ENCODE results near the gene GRHL3.

GRHL3 gene

DNA sequence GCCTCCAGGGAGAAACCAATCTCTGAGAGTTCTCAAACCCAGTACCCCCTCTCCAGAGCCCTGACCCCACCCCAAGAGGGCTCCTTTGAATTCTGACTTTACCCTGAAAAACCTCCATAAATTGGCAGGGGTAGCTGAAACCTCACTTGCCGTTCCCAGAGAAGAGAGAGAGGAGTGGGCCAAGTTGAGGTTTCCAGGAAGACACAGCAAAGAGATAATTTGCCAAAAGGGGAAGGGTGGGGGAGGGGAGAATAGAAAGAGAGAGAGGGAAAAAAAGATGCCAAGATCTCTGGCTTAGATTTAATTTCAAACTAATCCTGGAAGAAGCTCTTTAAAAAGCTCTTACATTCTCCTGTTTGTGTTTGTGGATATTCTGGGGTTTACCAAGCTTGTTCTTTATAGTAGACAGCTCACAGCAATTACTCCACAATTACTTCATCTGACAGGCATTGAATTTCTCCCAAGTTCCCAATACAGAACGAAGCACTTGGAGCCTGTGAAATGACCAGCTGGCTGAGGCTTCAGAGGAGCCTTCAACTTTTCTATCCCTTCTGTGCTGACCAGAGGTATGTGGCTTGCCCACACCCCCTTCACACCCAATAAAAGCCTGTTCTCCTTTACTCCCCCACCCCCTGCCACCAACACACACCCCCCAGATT, 1.1 kb upstream of the GRHL3 start:
- no peak for DNase-seq (ENCODE audit: low read depth in 3 of 3)

DNA sequence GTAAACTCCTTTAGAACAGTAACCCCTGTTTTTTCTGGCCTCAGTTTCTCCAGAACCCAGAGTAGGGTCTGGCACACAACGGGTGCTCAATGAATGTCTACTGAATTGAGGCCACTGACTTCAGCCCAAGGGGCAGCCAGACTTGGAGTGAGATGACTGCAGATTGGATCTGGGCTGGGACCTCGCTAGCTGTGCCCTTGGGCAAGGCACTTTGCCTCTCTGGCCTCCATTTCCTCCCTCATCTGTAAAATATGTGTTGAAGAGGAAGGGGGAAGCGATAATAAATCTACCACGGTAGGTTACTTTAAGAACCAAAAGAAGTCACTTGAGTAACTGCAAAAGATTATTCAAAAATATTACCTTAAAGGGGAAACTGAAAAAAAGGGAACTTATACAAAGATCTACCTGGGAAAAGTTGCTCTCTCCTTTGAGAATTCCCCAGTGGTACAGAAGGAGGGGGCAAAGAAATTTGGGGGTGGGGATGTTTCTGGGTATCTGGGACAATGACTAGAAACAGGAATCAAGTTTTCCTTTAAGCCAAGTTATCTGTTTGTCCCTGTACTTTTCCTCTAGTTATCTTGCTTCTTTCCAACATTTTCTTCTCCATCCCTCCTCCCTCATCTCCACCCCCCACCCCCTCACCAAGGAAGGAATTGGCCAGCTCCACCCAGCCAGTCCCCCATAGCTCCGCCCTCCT, 394 bp upstream of the GRHL3 start:
- DNase-seq (ENCODE audit: low read depth in 3 of 3): no peak

DNA sequence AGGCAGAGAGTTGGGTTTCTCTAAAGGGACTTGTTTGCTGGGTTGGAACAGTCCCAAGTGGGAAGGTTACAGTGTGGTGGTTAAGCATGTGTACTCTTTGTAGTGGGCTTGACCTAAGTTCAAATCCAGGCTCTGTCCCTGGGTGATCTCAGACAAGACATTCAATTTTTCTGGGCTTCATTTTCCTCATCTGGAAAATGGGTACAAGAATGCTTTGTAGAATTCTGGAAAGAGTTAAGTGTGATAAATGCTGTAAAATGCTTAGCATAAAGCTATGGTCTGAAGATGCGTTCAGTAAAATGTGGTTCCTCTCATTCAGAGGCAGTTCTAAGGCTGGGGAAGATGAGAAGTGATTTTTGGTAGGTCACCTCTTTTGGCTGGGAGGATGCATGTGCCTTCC, 805 bp downstream of the GRHL3 start:
- no peak for DNase-seq (ENCODE audit: low read depth in 3 of 3)

DNA sequence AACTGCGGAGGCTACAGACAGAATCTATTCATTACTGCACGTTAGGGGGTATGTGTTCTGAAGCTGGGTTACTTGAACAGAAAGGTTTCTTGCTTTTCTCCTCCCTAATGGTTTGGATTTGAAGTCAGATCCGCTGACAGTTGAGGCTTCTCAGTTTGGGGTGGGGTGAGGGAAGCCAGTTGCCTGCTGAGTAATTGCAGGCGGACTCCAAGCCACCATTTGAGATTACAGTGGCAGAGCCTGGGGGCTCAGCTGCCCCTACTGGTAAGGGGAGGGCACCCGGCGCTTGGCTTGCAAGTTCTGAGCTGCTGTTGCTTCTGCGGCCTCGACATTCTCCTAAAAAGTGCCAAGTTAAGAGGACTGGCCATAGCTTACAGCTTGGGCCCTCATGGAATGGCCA, 2.0 kb downstream of the GRHL3 start:
- no peak for DNase-seq (ENCODE audit: low read depth in 3 of 3)

DNA sequence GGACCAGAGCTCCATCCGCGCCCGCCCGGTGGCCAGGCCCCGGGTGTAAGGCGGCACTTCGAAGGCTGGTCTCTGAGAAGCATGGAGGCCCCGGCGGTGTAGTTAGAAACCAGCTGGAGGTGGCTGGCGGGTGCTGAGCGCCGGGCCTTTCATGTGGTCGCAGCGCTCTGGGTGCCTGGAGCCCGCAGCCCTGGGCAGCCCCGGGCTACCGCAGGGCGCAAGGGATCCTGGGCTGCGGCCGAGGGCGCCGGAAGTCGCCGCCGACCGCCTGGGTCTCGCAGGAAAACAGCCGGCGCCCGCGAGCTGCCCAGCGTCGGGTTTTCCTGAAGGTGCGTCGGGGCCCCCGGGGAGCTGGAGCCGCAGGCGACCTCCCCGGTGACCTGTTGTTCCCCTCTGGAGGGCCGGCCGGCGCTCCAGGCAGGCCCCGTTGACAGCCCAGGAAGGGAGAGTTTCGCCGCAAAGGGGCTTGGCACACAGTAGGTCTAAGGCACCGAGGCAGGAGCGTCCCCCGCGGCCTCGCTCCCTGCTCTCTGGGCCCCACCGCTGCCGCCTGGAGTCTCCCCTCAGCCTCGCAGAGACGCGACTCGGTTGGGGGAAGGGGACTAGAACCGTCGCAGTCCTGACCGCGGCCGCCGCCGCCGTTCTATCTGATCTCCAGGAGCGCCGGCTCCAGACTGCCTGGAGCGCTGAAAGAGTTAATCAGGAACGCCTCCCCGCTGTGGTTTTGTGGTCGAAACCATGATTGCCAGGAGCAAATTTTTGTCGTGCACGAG, 2.7 kb downstream of the GRHL3 start:
- DNase-seq (ENCODE audit: low read depth in 3 of 3): peak; percentile 60 to 66 (median 61)

DNA sequence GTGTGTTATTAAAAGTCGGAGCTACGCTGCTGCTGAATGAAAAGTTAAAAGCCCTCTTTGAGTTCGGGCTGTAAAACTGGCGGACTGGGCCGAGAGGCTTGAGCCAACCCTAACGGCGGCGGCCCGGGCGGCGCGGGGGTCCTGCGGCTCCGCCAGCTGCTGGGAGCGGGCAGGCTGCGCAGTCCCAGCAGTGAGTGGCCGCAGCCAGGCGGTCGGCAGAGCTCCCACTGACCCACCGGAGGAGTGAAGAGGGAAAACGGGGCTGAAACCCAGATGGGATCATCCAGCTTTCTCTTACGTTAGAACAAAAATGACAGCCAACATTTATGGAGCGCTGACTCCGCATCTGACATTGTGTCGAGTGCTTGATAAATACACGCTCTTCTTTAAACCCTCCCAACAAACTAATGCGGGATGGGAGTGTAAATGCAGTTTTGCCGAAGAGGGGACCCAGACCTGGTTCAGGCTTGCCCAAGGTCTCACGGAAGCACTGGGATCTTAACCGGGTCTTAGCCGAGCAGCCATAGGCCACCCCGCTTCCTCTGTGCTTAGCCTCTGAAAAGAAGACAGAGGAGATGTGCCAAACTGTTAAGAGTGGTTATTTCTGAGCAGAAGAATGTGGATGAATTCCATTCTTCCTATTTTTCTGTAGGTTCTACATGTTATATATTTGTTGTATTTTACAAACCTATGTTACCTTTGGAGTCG, 3.5 kb downstream of the GRHL3 start:
- DNase-seq (ENCODE audit: low read depth in 3 of 3): no peak

DNA sequence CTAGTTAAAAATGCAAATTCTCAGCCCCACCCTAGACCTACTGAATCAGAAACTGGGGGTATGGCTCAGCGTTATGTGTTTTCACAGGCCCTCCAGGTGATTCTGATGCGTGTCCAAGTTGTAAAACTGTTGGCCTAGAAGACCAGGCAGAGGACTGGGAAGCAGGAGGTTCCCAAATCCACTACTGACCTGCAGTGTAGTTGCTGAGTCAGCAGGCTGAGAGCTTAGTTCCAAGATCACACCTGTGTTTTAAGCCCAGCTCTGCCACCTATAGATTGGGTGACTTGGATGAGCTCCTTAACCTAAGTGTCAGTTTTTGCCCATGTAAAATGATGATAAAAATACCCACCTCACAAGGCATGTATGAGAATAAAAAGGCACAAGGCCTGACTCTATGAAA, 4.1 kb downstream of the GRHL3 start:
- no peak for DNase-seq (ENCODE audit: low read depth in 3 of 3)

DNA sequence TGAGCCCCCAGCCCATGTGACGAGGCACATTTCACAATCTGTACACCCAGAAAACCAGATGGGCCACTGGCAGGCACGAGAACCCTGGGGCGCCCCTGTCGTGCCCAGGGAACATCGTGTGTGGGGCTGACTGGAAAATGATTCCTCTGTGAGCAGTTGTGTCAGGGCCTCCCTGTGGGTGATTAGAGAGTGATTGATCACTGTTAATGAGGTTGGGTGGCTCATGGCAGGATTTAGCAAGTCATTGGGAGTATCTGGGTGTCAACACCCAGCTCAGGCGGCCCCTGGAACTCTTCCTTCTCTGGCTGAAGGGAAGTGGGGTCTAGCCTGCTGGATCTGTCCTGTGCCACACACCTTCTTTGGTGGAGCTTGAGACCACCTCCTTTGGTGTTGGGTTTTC, 5.7 kb downstream of the GRHL3 start:
- DNase-seq (ENCODE audit: low read depth in 3 of 3): no peak

DNA sequence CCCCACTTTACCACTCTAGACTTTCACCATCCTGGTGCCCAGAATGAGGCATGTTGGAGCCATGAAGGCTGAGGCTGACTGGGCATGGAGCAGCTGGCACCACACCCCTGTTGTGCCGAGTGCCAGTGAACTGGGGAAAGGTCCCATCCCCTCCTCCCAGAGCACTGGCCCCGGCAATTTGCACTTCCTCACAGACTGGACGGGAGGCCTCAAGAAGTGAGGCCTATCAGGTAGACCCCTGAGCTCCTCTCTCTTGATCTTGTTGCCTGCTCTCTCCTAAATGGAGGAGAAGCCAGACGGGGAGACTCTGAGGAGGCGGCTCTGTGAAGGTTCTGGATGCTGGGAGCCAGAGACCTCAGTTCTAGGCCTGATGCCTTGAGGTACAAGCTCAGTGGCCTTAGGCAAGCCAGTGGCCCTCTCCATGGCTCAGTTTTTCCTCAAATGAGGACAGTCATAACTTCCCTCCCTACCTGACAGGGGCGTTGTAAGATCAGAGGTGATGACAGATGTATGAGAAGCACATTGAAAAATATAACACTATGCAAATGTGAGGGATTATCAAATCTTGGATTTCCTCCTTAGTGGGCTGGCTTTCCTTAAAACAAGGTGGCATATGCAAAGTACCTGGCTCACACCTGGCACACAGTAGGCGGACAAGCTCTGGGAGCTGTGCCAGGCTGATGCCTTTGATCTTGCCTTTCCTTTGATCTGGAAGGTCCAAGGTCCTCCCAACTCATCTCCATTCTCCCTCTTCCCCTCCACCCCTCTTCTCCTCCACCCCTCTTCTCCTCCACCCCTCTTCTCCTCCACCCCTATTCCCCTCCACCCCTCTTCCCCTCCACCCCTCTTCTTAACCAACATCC, 6.7 kb downstream of the GRHL3 start:
- DNase-seq (ENCODE audit: low read depth in 3 of 3): no peak

DNA sequence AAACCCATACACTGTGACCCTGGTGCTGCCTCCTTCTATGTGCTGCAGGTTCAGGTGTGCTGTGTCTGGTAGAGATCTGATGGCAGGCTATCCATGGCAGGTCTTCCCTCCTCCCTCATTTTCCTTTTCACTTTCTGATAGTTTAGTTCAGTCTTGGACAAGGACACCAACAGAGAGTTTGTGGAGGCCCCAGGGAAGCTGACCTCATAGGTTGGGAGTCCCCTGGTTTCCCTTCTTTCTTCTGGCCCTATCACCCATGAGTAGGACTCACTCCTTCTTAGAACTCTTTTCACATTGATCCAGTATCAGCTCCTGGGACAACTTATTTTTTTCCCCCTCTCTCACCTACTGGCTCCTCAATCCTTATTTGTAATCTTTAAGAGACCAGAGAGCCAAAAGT, 8.3 kb downstream of the GRHL3 start:
- no peak for DNase-seq (ENCODE audit: low read depth in 3 of 3)

DNA sequence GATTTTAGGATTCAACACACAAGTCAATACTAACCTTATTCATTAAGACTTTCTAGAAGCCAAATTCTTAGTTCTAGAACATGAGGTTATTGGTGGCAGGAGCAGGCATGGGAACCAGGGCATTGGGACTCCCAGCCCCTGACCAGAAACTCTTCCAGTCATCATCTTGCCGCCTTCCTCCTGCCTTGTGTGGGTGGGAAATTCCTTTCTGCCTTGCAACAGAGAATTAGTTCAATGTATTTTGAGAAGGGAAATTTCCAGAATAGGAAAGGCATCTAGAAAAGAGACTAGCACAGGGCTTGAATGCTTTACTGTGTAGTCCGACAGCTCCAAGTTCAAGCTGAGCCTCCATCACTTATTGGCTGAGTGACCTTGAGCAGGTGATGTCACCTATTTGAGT, 8.7 kb downstream of the GRHL3 start:
- DNase-seq (ENCODE audit: low read depth in 3 of 3): no peak

DNA sequence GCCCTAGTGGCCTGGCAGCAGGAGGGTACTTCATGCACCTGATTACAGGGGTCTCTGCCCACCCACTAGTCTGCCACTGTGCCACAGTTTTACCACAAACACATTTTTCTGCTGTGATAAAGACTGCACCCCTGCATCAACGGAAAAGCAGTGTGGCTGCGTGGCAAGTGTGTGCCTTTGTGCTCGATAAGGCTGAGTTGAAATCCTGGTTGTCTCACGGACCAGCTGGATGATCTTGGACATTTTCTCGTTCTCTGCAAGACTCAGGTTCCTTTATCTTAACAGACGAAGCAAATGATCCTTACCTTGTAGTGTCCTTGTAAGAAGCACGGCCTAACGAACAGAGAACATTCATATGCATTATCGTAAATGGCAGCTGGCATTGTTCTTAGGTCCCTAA, 10.2 kb downstream of the GRHL3 start:
- no peak for DNase-seq (ENCODE audit: low read depth in 3 of 3)

DNA sequence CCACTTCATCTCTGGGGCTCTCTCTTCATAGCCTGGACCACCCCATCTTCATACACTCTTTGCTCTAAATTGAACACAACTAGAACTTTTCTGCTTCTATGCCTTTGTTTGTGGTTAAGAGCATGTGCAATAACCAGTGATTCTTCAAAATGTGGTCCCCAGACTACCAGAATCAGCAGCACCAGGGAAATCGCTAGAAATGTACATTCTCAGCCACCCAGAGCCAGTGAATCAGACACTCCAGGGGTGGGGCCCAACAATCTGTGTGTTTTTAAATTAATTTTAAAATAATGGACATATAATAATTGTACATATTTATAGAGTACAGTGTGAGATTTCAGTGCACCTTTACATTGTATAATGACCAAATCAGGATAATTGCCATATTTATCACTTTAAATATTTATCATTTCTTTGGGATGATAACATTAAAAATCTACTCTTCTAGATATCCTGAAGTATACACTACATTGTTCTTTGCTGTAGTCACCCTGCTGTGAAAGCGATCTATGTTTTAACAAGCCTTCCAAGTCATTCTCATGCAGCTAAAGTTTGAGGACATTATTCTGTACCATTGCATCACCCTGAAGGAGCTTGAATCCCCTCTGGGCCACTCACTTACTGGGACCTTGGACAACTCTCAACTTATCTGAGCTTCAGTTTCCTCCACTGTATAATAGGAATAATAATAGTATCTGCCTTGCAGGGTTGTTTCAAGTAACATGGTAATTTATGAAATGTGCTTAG, 10.8 kb downstream of the GRHL3 start:
- no peak for DNase-seq (ENCODE audit: low read depth in 3 of 3)

DNA sequence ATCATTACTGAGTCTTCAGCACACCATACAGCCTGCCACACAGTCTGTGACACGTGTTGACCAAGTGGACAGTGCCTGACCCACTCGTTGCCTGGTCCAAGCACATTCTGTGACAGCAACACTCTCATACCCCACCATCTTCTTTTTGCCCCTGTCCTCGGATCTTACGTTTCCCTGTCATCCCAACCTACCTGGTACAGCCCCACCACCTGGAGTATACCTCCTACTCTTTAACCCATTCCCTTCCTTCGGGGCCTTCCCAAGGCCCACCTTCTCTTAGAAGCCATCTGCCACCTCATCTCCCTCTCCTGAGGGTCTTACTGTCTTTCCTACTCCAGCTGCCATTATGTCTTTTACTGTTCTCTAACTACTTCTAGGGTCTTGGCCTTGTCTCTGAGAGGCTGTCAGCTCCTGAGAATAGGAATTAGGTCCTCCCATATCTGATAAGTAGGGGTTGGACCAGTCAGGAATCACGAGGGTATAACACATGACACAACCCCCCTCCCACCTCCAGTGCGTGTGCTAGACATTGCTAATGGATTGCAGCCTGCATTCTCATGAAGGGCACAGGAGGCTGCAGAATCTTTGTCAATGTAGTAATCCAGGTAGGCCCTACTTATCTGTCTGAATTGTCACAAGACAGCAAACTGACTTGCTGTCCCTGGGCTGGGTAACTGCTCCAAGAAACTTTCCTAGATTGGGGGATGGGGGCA, 13.0 kb downstream of the GRHL3 start:
- DNase-seq (ENCODE audit: low read depth in 3 of 3): no peak

DNA sequence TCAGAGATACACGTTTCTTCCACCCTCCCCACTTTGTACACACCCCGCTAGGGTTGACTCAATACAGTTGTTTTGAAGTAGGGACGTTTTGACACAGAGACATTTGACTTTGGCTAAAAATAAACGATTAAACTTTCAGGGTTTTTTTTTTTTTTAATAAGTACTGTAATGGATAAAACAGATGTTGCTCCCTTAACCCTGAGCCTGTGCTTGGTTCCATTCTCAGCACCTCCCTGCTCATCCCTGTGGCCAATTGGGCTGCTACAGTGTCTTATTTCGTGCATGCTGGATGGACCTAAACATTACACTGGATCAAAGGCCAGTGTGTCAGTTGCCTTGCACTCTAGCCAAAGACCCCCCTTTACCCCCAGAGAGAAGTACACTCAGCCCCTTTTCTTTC, 16.9 kb downstream of the GRHL3 start:
- DNase-seq (ENCODE audit: low read depth in 3 of 3): no peak

DNA sequence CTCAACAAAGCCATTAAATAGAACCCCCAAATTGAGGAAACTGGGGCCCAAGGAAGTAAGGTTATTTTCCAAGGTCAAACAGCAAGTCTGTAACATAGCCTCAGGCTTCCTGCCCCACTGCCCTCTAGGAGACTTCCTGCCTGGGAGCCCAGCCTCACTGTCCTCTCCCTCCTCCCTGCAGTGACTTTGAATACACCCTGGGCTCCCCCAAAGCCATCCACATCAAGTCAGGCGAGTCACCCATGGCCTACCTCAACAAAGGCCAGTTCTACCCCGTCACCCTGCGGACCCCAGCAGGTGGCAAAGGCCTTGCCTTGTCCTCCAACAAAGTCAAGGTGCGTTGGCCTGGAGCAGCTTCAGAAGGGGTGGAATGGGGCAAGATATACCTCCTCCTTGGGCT, 18.3 kb downstream of the GRHL3 start:
- DNase-seq (ENCODE audit: low read depth in 3 of 3): no peak

DNA sequence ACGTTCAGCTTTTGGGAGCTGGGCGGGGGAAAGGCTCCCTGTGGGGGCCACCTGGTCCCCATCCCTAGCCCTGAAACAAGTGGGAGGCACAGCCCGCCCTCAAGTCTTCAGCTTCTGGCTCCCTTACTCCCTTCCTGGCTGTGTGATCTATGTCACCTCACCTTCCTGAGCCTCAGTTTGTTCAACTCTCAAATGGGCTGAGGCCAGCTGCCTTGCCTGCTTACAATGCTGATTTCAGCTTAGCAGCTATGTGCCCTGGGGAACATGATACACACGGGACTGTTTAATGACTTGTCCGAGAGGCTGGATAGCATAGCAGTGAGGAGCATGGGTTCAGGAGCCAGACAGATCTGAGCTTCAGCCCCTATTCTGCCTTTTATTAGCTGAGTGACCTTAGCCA, 19.3 kb downstream of the GRHL3 start:
- no peak for DNase-seq (ENCODE audit: low read depth in 3 of 3)

DNA sequence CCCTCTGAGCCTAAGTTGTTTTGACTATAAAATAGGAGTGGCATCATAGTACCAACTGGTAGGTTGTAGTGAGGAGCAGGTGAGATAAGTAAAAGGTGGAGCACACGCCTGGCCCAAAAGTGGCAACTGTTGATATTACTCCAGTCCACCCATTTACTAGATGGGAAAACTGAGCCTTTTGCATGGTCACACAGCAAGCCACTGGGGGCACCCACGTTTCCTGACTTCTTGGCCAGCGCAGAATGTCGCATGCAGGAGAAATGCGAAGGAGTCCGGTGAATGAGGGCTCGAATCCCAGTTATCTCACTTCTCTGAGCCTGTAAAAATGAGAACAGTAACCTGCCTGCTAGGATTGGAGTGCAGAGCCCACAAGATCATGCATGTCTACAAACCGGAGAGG, 20.8 kb downstream of the GRHL3 start:
- DNase-seq (ENCODE audit: low read depth in 3 of 3): no peak

DNA sequence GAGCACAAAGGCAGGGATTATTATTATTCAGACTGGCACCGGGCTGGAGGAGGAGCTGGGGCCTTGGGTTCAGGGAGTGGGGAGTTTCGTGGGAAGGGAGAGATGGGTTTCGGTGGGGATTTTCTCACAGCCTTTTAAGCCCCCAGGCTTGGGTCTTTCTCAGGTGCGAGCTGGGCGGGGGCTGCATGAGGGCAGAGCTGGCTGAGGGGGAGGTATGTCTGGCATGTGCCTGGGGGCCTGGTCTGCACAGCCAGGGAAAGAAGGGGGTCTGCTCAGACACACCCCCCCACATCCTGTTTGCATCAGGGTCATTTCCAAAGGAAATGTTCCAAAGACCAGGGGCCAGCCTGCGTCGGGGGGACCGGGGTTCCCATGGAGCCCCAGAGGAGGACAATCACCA, 21.6 kb downstream of the GRHL3 start:
- DNase-seq (ENCODE audit: low read depth in 3 of 3): no peak

DNA sequence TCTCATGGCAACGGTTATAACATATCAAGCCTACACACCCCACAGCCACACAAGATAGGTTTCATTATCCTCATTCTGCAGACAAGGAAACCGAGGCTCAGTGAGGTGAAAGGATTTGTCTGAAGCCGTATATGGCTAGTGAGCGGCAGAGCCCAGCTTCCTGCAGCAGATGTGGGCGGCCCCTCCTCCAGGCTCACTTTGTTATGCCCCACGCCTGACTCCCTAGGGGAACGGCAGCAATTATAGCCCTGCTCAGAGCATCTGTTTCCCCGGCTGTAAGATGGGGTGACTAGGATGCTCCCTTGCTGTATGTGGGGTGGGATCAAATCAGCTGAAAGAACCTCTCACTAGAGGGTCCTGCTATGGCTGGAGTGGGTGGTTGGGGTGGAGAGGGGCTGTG, 22.1 kb downstream of the GRHL3 start:
- no peak for DNase-seq (ENCODE audit: low read depth in 3 of 3)
